Hematopoietic multipotent progenitor cell treated with erythropoietin and hydrocortisone succinate and interleukin-3 and kit ligand, for 17 days (in vitro differentiated cells): Measurements from ENCODE around the gene ARTN.
A peak's percentile ranks its signal among the peaks of the same experiment; 100 is the strongest.

ENCODE experiments used
- DNase-seq: peaks from one replicate; pipeline ENCODE4 v3.0.0-alpha.2; 2015; ENCODE audit warnings: low spot score

The ARTN gene

GRCh38 chr1:43947061-43947873 lies 13.7 kb downstream of the ARTN start:
- no peak for DNase-seq

DNA sequence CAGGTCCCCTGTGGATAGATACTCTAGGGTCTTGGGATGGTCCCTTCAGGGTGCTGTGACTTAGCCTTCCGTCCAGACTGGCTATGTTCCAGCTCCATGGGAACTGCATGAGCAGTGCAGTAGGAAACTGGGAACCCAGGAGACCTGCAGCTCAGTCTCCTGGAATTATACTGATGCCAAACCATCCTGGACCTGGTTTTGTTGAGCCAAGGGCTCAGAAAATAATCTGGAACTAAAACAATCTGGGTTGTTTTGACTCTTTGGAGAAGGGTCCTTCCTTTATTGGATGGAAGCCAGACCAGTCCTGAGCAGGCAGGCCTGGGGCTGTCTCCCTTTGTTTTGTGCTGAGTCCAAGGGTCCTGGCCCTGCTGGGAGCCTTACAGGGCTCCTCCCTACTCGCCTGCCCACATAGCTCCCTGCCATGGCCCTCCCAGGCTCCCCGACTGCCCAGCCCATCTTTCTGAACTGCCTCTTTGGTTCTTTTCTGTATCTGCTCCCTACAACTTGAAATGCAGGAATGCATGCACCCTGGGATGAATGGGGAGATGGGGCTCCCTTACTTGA lies 14.4 kb downstream of the ARTN start:
- DNase-seq = no peak

DNA sequence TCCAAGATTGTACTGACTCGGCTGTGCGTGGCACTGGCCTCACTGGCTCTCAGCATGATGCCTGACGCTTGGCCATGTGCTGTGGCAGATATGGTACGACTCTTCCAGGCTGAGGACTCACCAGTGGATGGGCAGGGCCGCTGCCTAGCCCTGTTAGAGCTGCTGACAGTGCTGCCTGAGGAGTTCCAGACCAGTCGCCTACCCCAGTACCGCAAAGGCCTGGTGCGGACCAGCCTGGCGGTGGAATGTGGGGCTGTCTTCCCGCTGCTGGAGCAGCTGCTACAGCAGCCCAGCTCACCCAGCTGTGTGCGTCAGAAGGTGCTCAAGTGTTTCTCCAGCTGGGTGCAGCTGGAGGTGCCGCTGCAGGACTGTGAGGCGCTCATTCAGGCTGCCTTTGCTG lies 16.1 kb downstream of the ARTN start:
- DNase-seq = no peak

GRCh38 chr1:43951021-43951985 lies 17.7 kb downstream of the ARTN start:
- no peak for DNase-seq

GRCh38 chr1:43952731-43953346 lies 19.2 kb downstream of the ARTN start:
- no peak for DNase-seq

DNA sequence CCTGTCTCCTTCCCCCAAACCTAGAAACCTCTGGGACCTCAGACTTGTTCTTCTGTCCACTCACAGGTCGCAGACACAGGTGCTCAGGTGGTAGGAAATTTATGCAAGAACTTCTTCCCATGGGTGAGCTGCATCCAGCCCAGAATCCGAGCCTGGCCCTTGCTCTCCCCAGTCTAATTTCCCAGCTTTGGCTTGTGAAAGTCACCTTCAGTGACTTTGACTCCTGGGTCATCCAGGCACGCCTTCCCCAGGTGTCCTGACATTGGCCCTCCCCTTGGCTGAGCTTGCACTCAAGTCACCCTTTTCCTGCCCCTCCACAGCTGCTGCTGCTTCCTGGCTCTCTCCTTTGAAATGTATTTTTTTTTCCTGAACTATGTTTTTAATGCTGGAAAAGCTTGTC lies 19.8 kb downstream of the ARTN start:
- no peak for DNase-seq

- DNase-seq = no peak
These were observed 20.4 kb downstream of the ARTN start for GRCh38 chr1:43954036-43954435.

DNA sequence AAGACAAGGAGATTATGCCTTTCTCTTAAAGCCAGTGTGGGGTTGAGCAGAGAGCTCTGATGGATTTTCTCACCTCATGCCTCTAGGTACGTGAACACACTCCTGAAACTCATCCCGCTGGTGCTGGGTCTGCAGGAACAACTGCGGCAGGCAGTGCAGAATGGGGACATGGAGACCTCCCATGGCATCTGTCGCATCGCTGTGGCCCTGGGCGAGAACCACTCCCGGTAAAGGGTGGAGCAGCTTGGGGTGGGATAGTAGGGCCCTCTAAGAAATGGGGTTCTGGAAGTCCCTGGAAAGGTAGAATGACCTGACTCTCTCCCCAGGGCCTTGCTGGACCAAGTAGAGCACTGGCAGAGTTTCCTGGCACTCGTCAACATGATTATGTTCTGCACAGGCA lies 22.6 kb downstream of the ARTN start:
- DNase-seq = no peak

GRCh38 chr1:43957407-43958040 lies 23.9 kb downstream of the ARTN start:
- DNase-seq = no peak

DNA sequence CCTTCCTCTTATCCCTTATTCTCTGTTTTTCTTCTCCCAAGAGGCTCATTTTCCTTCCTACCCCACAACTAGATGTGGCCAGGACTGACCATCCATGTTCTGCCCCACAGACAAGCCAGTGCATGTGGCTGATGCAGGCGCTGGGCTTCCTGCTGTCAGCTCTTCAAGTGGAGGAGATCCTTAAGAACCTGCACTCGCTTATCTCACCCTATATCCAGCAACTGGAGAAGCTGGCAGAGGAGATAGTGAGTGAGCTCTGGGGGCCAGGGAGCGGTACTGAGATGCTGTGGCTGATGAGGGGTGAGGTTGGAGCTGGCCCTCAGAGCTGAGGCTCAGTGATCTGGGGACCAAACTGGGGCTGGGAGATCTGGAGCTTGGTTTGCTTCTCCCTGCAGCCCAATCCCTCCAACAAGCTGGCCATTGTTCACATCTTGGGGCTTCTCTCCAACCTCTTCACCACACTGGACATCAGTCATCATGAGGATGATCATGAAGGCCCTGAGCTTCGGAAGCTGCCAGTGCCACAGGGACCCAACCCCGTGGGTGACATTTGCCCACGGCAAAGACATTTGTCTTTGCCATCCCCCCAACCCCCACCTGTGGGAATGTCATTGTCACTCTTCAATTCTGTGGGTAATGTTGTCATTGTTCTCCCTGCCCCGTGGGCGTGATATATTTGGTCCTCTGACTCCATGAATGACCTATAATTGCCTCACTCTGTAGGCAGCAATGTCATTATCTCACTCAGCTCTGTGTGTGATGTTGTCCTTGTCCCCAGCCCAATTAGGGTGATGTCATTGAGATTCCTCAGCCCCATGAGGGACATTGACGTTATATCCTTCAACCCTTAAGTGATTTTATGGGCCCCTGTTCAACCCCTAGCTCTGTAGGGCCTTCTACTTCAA lies 25.0 kb downstream of the ARTN start:
- DNase-seq = no peak

GRCh38 chr1:43960798-43961197 lies 27.2 kb downstream of the ARTN start:
- no peak for DNase-seq

DNA sequence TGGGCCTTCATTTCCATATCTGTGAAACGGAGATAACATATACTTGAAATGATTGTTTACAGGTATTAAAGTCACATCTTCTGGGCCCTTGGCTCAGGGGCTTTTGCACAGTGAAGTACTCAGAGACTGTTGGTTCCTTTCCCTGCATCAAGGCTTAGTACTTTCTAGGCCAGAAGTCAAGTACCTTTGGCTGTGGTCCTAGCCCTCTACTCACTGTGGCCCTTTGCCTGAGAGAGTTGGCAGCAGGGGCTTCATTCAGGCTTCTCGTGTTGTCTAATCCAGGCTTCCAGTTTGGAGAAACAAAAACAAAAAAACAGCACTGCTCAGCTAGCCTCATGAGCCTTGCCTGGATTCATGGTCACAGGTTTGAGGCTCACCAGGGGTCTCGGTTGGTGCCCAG lies 28.1 kb downstream of the ARTN start:
- no peak for DNase-seq

GRCh38 chr1:43962324-43962723 lies 28.7 kb downstream of the ARTN start:
- DNase-seq = no peak

DNA sequence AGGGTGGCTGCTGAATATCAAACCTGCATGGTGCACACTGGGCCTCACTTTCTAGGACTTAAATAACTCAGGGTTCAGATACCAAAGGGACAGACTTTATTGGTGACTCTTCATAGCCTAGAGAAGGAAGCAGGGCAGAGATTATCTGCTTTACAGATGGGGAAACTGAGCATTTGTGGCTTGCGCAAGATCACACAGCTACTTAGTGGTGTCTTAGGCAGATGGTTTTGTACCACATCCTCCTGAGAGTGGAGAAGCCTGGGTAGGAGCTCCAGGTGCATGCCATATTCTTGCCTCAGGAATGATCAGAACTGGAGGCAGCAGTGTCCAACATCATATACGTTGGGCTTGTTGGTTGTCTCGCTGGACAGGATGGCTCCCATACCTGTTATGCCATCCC lies 29.4 kb downstream of the ARTN start:
- no peak for DNase-seq

DNA sequence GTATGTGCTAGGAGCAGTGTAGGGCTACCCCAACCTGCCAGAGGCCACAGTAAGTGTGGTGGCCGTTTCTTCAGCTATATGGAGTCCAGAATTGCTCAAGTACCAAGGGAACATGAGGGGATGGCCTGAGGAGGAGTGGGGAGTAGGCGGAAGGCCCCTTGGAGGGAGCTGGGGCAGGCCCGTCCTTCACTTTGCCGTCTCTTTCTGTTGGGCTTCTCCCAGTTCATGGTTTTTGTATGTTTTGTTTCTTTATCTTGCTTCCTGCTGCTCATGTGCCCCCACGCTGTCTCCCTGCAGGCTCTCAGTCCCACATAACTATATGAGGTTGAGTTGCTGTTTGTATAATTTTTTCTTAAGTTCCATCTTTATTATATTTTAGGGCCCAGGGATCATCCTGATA lies 30.3 kb downstream of the ARTN start:
- no peak for DNase-seq

DNA sequence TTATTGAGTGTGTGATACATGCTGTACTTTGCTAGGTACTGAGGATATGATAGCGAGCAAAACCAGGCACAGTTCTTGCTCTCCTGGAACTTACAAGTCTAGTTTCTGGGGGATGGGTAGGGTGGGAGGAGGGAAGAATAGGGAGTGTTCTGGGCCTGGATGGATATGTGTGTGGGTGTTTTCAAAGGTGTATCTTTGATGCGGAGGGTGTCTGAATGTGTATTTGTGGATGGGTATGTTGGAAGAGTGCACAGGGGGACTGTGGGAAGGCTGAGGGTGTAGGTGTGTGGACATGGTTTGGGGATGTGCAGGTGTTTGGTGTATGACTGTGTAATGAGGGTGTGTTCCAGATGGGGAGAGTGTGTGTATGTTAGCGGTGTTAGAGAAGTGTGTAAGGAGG lies 31.7 kb downstream of the ARTN start:
- no peak for DNase-seq

- DNase-seq = no peak
These were observed 34.8 kb downstream of the ARTN start for GRCh38 chr1:43968348-43968948.

- no peak for DNase-seq
These were observed 35.8 kb downstream of the ARTN start for GRCh38 chr1:43969416-43969745.

- peak; percentile 91 for DNase-seq
These were observed 36.3 kb downstream of the ARTN start, which contains the start of gene DPH2 for GRCh38 chr1:43969746-43970466. Gene DPH2, plus strand, starts transcription at chr1:43970010. Its CDS starts 166 bp downstream, at chr1:43970176.

GRCh38 chr1:43970502-43970901 lies 36.9 kb downstream of the ARTN start:
- DNase-seq = no peak
